Stomach (tissue), 4 donors: ENCODE measurements around the gene MYO18A.

Experiments
- CTCF ChIP-seq, 7 experiments: fragments of 450-650 bp in 4 of 7; fragments of 200-600 bp in 3 of 7; sonication (generic) in 3 of 7; IDR thresholded peaks; one replicate each; pipeline ENCODE4 v1.5.1; 2016 to 2019; ENCODE audit warnings: antibody characterized with exemption in 7 of 7, control low read depth in 2 of 7, mild to moderate bottlenecking in 1 of 7
- EP300 ChIP-seq: sonication (generic); formaldehyde crosslinking; IDR thresholded peaks from one replicate; pipeline ENCODE4 v1.6.1; 2017; ENCODE audit warnings: antibody characterized with exemption
- POLR2A ChIP-seq, 4 donors: fragments of 450-650 bp; IDR thresholded peaks; one replicate each; pipeline ENCODE4 v1.6.1; 2016; ENCODE audit warnings: antibody characterized with exemption in 4 of 4, control low read depth in 2 of 4, mild to moderate bottlenecking in 1 of 4, moderate library complexity in 1 of 4
- POLR2AphosphoS5 ChIP-seq, 3 donors: sonication (generic); formaldehyde crosslinking; IDR thresholded peaks; one replicate each; pipeline ENCODE4 v1.6.1; 2016; ENCODE audit warnings: antibody characterized with exemption in 3 of 3

GRCh38 chr17:29190039-29190438 lies 9.8 kb upstream of the MYO18A start:
- TF ChIP-seq CTCF (IDR thresholded peaks at IDR 0.05) = no peak
- TF ChIP-seq POLR2AphosphoS5 (IDR thresholded peaks at IDR 0.05) = no peak
- TF ChIP-seq POLR2A (IDR thresholded peaks at IDR 0.05) = no peak
- TF ChIP-seq EP300 = no peak
